Left lobe of liver (tissue), 2 donors: ENCODE measurements around the gene LCN15. TPM values are rescaled to one million over a fixed set of nuclear protein-coding genes. Genes with fewer than 3 reads are reported as not detected.
"Not testable (repeated sequence)": the region's sequence is repeated elsewhere in the genome, so short reads cannot be mapped to it uniquely, and the experiment has no call there.

Experiments used
- ATAC-seq: fragments of 200-7000 bp; cut with Tn5 transposase; one replicate; pipeline ENCODE4 v1.9.1; 2020; ENCODE audit warnings: mild to moderate bottlenecking, moderate library complexity
- DNase-seq: peaks from one replicate; pipeline ENCODE4 v3.0.0-alpha.2; 2020; ENCODE audit warnings: low spot score
- total RNA-seq: library from RNA; stranded (reverse); gene quantifications from one replicate; pipeline ENCODE4 v1.2.1, GENCODE V29; 2021
- donor health status: DM: no; HTN: no; CAD: no; lungs with moderate emphysema.
- donor health status: DM: no; HTN: yes; CAD: no.

LCN15 gene
- total RNA-seq, 1 donor from 2014 or later: not detected

- no peak for DNase-seq
- no peak for ATAC-seq
Observed at GRCh38 chr9:136776947-136777346, 12.6 kb upstream of the LCN15 start.

GRCh38 chr9:136775191-136775590 is 10.9 kb upstream of the LCN15 start:
- no peak for DNase-seq
- no peak for ATAC-seq

GRCh38 chr9:136774416-136775045 is 10.2 kb upstream of the LCN15 start:
- ATAC-seq (no peak), DNase-seq (no peak)

- peak; percentile 47 for DNase-seq
- ATAC-seq: peak; percentile 68
Observed at GRCh38 chr9:136773386-136774044, 9.2 kb upstream of the LCN15 start.

GRCh38 chr9:136771907-136772415 is 7.6 kb upstream of the LCN15 start:
- DNase-seq (no peak), ATAC-seq (no peak)

DNA sequence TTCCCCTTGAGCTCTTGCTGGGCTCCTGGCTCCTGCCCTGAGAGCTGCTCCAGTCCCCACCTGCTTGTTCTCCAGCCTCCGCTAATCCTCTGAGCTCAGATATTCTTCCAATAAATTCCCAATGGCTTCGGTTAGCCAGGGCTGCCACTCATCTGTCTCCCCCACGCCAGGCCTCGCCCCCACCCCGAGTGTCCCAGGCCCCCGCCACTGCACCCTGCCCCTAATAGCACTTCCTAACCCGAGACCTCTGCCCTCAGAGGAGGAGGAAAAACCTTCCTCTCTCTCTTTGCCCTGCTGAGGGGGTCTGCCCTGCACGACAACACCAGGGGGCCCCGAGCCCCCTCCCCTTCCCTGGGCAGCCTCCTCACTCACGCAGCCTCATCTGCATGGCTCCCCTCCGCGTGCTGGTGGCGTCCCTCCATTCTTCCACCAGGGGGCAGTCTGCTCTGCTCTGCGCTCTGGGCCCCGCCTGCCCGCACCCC is 5.4 kb upstream of the LCN15 start:
- ATAC-seq (peak; percentile 68), DNase-seq (no peak)

- peak; percentile 64 for DNase-seq
- not testable (repeated sequence) for ATAC-seq
Observed at GRCh38 chr9:136766410-136767120, 2.2 kb upstream of the LCN15 start.

DNA sequence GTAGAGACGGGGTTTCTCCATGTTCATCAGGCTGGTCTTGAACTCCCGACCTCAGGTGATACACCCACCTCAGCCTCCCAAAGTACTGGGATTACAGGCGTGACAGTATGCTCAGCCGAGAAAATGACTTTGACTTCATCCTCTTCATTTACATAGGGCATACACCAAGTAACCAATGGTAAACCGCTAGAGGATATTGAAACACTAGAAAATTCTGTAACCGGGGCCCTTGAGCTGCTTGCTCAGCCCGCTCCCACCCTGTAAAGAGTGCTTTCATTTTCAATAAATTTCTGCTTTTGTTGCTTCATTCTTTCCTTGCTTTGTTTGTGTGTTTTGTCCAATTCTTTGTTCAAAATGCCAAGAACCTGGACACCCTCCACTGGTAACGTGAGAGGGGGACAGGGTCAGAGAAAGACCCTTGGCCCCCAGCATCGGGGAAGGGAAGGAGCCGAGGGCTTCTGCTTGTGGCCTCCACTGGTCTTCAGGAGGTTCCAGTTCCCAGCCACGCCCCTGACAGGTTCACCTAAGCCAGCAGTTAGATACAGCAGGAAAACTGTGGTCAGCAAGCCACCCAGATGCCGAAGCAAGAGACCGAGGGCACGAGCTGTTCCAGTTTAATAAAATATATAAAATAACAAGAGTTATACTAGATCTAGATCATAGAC is 1.6 kb upstream of the LCN15 start:
- not testable (repeated sequence) for DNase-seq

DNA sequence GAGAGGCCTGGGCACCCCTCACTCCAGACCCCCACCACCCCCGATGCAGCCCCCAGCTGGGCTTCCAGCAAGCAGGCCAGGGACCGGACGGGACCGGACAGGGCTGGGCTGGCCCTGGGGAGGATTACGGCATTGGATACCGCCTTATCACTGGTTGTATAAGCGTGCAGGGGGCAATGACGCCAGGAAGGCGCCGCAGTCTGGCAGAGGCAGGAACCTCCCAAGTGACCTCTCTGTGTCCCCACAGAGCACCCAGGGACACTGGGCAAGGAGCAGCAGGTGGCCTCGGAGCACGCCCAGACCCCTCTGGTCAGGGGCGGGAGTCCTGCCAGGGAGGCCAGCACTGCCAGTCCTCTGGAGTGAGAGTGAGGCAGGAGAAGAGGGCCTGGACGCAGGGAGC is 723 bp upstream of the LCN15 start:
- DNase-seq (peak; percentile 51), ATAC-seq (peak; percentile 40)

More for the DNA sequence above, 1.6 kb upstream of the LCN15 start:
- not testable (repeated sequence) for ATAC-seq

DNA sequence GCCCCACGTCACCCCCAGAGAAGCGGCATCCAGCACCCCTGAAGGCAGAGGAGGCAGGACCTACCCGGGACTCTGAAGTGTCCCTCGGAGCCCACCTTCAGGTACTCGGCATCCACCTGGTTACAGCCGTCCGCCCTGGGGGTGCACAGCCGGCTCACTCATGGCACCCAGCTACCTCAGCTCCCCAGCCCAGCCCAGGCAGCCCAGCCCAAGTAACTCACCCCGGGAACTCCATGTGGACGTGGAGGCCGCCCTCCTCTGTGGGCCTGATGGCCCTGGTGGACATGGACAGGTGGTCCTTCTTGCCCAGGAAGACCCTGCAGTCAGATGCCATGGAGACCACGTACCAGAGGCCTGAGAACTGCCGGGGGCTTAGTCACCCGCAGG is 676 bp downstream of the LCN15 start:
- DNase-seq (no peak), ATAC-seq (no peak)

DNA sequence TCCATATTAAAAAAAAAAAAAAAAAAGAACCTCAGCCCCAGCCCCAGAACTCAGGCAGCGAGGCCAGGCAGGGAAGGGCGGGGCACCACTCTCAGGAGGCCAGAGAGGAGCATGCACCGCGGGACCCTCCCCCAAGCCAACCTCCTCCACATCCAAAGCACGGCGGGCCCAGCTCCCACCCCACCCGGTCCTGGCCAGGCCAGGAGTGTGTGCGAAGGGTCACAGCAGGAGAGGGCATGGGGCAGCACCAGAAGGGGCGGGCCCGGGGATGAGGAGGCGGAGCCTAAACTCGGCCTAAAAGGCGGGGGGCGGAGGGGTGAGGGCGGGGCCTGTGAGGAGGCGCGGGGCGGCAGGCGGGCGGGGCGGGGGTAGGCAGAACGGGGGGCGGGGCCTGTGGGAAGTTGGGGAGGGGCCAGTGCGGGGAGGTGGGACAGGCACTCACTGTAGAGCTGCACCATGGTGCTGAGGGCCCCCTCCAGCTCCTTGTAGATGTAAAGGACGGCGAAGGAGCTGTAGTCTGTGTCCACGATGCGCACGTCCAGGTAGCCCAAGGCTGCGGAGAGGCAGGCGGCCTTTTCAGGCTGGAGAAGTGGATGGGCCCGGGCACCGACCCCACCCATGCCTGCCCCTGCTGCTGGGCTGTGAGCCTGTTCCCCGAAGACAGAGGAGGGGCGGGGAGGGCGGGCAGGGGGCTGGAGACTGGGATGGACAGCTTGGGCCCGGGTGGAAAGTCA is 1.2 kb downstream of the LCN15 start:
- DNase-seq (peak; percentile 47), ATAC-seq (peak; percentile 29)

DNA sequence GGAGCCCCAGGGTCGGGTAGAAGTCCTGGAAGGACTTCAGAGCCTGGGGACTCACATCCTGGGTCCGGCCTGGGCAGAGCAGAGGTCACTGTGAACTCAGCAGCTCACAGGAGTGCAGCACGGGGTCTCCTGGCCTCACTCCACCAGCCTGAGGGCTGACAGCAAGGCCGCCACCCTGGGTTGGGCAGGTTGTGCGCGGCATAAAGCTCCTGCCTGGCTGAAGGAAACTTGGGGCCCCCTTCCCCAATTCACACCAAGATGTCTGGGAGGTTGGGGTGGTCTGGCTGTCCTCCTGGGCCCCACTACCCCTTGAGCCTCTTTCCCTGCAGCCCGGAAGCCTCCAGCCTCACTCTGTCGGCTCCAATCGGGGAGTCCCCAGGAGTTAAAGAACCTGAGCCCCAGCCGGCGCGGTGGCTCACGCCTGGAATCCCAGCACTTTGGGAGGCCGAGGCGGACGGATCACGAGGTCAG is 2.1 kb downstream of the LCN15 start:
- DNase-seq (no peak), ATAC-seq (no peak)

GRCh38 chr9:136761545-136761981 is 2.8 kb downstream of the LCN15 start:
- no peak for ATAC-seq
- no peak for DNase-seq

DNA sequence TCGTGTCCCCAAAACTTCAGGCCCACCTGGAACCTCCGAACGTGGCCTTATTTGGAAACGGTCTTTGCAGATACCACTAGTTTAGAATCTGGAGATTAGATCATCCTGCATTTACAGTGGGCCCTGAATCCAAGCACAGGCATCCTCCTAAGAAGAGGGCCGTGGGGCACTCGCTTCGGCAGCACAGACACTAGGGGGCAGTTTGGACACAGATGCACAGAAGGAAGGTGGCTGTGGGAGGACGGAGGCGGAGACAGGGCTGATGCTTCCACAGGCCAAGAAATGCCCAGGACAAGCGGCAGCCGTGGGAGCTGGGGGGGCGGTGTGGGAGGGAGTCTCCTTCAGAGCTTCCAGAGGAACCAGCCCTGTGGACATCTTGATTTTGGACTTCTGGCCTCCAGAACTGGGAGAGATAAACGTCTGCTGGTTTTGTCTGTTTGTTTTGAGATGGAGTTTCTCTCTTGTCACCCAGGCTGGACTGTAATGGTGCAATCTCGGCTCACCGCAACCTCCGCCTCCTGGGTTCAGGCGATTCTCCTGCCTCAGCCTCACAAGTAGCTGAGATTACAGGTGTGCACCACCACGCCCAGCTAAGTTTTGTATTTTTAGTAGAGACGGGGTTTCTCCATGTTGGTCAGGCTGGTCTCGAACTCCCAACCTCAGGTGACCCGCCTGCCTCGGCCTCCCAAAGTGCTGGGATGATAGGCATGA is 3.3 kb downstream of the LCN15 start:
- DNase-seq (peak; percentile 58), ATAC-seq (peak; percentile 68)

DNA sequence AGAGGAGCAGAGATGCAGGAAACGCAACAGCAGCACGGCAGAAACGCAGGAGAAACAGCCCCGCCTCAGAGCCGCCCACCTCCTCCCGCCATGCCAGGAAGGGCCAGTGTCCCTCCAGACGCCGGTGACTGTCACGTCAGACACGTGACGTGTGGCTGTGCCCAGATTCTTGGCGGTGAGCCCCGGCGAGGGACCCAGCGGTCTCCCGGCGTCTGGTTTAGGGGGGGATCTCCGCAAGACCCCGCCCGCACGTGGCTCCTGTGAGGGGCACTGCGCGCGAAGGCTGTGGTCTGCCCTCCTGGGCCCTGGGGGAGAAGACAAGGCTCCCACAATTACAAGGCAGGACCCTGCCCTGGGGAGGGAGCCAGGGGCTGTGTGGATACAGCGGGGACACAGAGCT is 3.9 kb downstream of the LCN15 start:
- DNase-seq (peak; percentile 46), ATAC-seq (no peak)

GRCh38 chr9:136759436-136760325 is 4.6 kb downstream of the LCN15 start:
- no peak for ATAC-seq
- DNase-seq: no peak

DNA sequence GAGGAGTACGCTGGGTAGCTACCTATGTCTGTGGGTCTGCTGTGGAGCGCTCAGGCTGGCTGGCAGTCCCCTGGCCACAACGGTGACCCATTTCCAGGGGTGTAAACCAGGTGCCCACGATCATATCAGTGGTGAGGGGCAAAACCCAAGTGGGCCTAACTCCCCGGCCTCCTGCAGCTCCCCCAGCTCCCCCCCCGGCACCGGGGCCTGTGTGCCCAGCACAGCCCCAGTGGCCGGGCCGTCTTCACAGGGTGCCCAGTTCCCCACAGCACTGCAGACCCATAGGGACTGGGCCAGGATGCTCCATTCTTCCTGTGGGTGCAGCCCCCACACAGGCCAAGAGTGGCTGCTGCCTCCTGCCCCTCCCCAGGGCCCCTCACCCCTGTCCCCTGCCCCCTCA is 5.3 kb downstream of the LCN15 start:
- no peak for ATAC-seq
- DNase-seq: no peak

- ATAC-seq (no peak), DNase-seq (no peak)
Observed at GRCh38 chr9:136757751-136758140, 6.6 kb downstream of the LCN15 start.

DNA sequence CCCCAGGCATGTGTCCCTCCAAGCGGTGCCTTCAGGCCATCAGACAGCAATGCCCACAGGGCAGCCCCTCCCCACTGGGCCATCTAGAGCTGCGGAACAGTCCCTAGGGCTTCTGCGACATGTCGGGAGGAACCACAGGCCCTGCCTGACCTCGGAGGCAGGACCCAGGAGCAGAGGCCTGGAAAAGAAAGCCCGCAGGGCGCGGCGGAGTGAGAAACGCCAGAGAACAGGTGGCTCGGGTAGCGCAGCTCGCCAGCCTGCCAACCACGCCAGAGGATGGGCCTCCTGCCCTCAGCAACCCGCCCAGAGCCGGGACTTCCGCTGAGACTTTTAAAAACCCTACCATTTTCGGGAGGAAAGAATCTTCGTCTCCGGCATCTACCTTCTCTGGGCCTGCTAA is 7.0 kb downstream of the LCN15 start:
- no peak for DNase-seq
- no peak for ATAC-seq
